SU-DHL-6 (cell line): ENCODE data around the gene IMMT.
"Not testable (repeated sequence)": the region's sequence is repeated elsewhere in the genome, so short reads cannot be mapped to it uniquely, and the experiment has no call there.

Experiments
- H2AFZ ChIP-seq: fragments of 200-600 bp; sonication (generic); 2 replicates; pipeline ENCODE4 v1.6.1; 2014; ENCODE audit warnings: low read depth, mild to moderate bottlenecking, moderate library complexity, mixed read lengths, antibody characterized with exemption, low read length; ENCODE audit not compliant: severe bottlenecking
- H3F3A ChIP-seq: fragments of 200-600 bp; shearing (Covaris generic); 2 replicates; pipeline ENCODE4 v1.6.0; 2016; ENCODE audit warnings: antibody characterized with exemption, mild to moderate bottlenecking; ENCODE audit not compliant: insufficient read depth
- H3K27ac ChIP-seq: fragments of 200-600 bp; sonication (generic); 2 replicates; pipeline ENCODE4 v1.5.1; 2016; ENCODE audit warnings: low read depth, mild to moderate bottlenecking, low read length, moderate library complexity, mixed read lengths
- H3K27me3 ChIP-seq: fragments of 200-600 bp; sonication (generic), shearing (Covaris generic); 2 replicates; pipeline ENCODE4 v1.6.0; 2014; ENCODE audit warnings: mild to moderate bottlenecking, low read length
- H3K36me3 ChIP-seq: fragments of 200-600 bp; sonication (generic); 2 replicates; pipeline ENCODE4 v1.6.1; 2014; ENCODE audit warnings: mild to moderate bottlenecking, low read length, mixed read lengths
- H3K4me2 ChIP-seq: fragments of 300-600, 200-600 bp; shearing (Covaris generic), sonication (generic); 2 replicates; pipeline ENCODE4 v1.6.0; 2014; ENCODE audit warnings: low read length, low read depth, mild to moderate bottlenecking; ENCODE audit not compliant: poor library complexity, severe bottlenecking
- H3K4me3 ChIP-seq: fragments of 200-600 bp; sonication (generic); 2 replicates; pipeline ENCODE4 v1.5.1; 2014; ENCODE audit warnings: antibody characterized with exemption, low read length, mild to moderate bottlenecking, mixed read lengths; ENCODE audit not compliant: insufficient read depth, poor library complexity, severe bottlenecking
- H3K79me2 ChIP-seq: fragments of 200-600 bp; sonication (generic); 2 replicates; pipeline ENCODE4 v1.6.1; 2014; ENCODE audit warnings: mild to moderate bottlenecking, low read length, moderate library complexity; ENCODE audit not compliant: insufficient read depth
- H3K9ac ChIP-seq: fragments of 200-600 bp; sonication (generic); 2 replicates; pipeline ENCODE4 v1.7.0; 2014; ENCODE audit warnings: mild to moderate bottlenecking, low read length
- H3K9me2 ChIP-seq: fragments of 200-600 bp; sonication (generic); replicated peaks from 2 replicates; pipeline ENCODE4 v1.6.1; 2014; ENCODE audit warnings: low read length; ENCODE audit not compliant: insufficient read depth
- H3K9me3 ChIP-seq: fragments of 200-600 bp; sonication (generic); 2 replicates; pipeline ENCODE4 v1.6.1; 2014; ENCODE audit warnings: low read length, mixed read lengths; ENCODE audit not compliant: insufficient read depth
- H4K20me1 ChIP-seq: fragments of 200-600 bp; sonication (generic); 2 replicates; pipeline ENCODE4 v1.6.1; 2014; ENCODE audit warnings: low read depth, mild to moderate bottlenecking, antibody characterized with exemption, low read length, moderate library complexity, mixed read lengths
- EZH2phosphoT487 ChIP-seq: fragments of 200-600 bp; sonication (generic), shearing (Covaris generic); conservative IDR thresholded peaks from 2 replicates; pipeline ENCODE4 v1.6.1; 2018; ENCODE audit warnings: mild to moderate bottlenecking, antibody characterized with exemption, low read length, moderate library complexity, mixed read lengths
- TF ChIP-seq, protein P1 (sequence below): fragments of 200-600 bp; sonication (generic); IDR thresholded peaks from one replicate; pipeline ENCODE4 v1.5.1; 2017; ENCODE audit warnings: antibody characterized with exemption, mild to moderate bottlenecking, low read length, moderate library complexity; ENCODE audit not compliant: insufficient read depth, poor library complexity, severe bottlenecking

IMMT gene

DNA sequence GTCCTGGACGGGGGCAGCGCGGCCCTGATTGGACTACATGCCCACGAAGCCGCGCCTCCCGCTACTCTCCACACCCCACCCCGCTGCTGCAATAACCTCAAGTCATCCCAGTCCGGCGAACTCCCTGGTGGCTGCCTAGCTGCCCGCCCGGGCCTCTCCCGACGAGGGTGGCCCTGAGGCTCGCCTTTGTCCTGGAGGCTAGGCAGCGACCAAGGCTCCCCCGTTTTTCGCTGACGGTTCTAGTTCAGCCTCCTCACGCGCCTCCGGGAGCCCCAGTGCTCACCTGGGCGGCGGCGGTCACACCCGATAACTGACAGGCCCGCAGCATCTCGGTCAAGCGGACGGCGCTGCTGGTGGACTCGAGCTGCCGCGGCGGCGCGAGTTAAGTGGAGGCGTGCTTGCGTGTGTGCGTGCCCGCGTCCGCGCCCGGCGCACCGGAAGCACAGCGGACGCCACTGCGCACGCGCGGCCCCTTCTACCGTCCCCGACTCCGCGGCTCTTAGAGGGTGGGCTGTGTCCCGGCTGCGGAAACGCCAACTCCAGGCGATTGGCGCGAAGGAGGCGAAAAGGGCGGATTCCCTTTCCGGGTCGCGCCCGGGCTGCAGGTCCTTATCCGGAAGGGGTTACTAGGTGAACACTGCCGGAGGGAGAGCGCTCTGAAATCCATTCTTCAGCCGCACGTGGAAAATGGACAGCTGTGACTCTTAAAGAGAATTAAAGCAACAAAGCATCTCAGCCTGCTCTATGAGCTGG lies at the start of gene IMMT:
IMMT (minus strand) TSS at position 408 of the 753 bp plus-strand sequence; CDS start at position 328, 80 bp downstream.
- TF ChIP-seq EZH2phosphoT487, result no peak
- TF ChIP-seq, protein P1, sequence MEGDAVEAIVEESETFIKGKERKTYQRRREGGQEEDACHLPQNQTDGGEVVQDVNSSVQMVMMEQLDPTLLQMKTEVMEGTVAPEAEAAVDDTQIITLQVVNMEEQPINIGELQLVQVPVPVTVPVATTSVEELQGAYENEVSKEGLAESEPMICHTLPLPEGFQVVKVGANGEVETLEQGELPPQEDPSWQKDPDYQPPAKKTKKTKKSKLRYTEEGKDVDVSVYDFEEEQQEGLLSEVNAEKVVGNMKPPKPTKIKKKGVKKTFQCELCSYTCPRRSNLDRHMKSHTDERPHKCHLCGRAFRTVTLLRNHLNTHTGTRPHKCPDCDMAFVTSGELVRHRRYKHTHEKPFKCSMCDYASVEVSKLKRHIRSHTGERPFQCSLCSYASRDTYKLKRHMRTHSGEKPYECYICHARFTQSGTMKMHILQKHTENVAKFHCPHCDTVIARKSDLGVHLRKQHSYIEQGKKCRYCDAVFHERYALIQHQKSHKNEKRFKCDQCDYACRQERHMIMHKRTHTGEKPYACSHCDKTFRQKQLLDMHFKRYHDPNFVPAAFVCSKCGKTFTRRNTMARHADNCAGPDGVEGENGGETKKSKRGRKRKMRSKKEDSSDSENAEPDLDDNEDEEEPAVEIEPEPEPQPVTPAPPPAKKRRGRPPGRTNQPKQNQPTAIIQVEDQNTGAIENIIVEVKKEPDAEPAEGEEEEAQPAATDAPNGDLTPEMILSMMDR, result no peak
- H3K4me2 ChIP-seq, result peak within 1 kb of the TSS; percentile 79
- H4K20me1 ChIP-seq, result no peaks in the 10 kb centered on the region; the same call in 1 of the 2 replicates
- H3K9ac ChIP-seq, result peak within 1 kb of the TSS; percentile 96
- no peaks in the 10 kb centered on the region for H3K27me3 ChIP-seq
- H2AFZ ChIP-seq, result peak within 1 kb of the TSS; percentile 59
- no peaks in the 10 kb centered on the region for H3K9me2 ChIP-seq
- peaks cover 24% of the 10 kb centered on the region for H3F3A ChIP-seq
- 0 out of 2 replicates have a peak, but pooled peaks cover 4% of the 10 kb centered on the region for H3K36me3 ChIP-seq
- peaks cover 61% of the 10 kb centered on the region for H3K79me2 ChIP-seq
- peak within 1 kb of the TSS; percentile 94 for H3K27ac ChIP-seq
- no peaks in the 10 kb centered on the region for H3K9me3 ChIP-seq
- H3K4me3 ChIP-seq, result peak within 1 kb of the TSS; percentile 97

DNA sequence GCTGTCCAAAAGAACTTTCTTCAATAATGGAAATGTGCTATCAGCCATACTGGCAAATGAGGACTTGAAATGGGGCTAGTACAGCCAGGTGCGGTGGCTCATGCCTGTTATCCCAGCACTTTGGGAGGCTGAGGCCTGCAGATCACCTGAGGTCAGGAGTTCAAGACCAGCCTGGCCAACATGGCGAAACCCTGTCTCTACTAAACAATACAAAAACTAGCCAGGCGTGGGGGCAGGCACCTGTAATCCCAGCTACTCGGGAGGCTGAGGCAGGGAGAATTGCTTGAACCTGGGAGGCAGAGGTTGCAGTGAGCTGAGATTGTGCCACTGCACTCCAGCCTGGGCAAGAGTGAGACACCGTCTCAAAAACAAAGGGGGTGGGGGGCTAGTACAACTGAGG lies 49.5 kb upstream of the IMMT start:
- H3K9me2 ChIP-seq, H2AFZ ChIP-seq, H4K20me1 ChIP-seq, H3K27ac ChIP-seq, H3K36me3 ChIP-seq, H3K27me3 ChIP-seq, H3K4me3 ChIP-seq, H3K9ac ChIP-seq, H3K79me2 ChIP-seq, H3K9me3 ChIP-seq, H3K4me2 ChIP-seq, H3F3A ChIP-seq: not testable (repeated sequence)

DNA sequence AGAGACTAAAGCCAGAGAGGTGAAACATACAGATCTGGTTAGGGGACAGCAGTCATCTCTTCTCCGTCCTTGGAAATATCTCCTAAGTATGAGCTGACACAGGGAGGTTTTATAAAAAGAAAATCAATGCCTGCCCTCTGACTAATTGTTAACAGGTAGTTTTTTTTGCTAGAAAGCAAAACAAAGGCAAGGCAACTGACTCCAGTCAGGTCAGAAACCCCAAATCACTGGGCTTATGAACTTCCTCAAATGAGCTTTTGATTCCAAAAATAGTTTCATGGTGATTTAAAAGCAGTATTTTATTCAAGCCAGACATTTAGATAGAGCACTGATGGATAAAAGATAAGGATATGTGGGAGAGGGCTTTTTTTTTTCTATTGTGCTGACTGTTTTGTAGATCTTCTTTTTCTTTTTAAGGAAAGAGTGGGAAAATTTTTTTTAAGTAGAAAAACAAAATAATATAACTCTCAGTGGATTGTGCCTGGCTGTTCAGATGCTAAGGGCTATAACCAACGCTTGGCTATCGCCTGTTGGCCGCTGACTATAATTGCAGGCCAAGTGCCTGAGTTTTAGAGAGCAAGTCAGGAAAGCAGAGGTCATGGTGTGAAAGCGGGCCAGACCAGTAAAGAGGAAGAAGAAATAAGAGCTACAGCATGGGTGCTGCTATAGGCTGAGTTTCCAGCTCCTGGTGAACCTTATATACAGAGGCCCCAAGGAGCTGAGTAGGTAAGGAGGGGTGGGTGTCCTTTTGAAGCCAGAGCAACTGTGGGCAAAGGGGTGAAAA lies 48.9 kb upstream of the IMMT start:
- Histone ChIP-seq H2AFZ (no peak overlapping the region), H3K4me3 (no peak overlapping the region), H3K9me2 (no peaks in the 10 kb centered on the region), H4K20me1 (no peaks in the 10 kb centered on the region), H3K9me3 (no peaks in the 10 kb centered on the region), H3K36me3 (no peaks in the 10 kb centered on the region), H3K9ac (no peak overlapping the region), H3K27ac (no peak overlapping the region), H3K4me2 (no peak overlapping the region), H3K79me2 (no peaks in the 10 kb centered on the region), H3F3A (peaks cover 6% of the 10 kb centered on the region; the same call in 1 of the 2 replicates), H3K27me3 (no peaks in the 10 kb centered on the region)
- TF ChIP-seq, protein P1, result peak; percentile 28
- no peak for TF ChIP-seq EZH2phosphoT487

DNA sequence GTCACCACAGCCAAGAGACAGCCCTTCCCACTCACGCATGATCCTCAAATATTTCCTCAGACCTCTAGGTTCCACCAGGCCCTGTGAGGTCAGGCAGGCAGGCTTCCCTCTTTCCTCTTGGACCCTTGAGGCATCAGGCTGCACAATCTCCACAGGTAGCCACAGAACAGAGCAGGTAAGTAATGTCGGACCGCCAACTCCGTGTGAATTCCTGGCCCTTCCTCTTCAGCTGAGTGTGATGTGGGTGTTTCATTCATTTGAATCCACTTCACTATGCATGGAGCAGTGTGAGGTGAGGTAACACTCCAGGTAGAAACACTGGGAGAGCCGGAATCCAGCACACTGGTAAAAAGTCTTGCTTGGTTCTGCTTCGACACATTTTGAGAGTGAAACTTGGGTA lies 48.0 kb upstream of the IMMT start:
- Histone ChIP-seq H4K20me1 (no peaks in the 10 kb centered on the region), H2AFZ (no peak overlapping the region), H3K36me3 (no peaks in the 10 kb centered on the region), H3K79me2 (no peaks in the 10 kb centered on the region), H3K27me3 (no peaks in the 10 kb centered on the region), H3K9ac (no peak overlapping the region), H3K9me2 (no peaks in the 10 kb centered on the region), H3K9me3 (no peaks in the 10 kb centered on the region), H3K27ac (no peak overlapping the region), H3K4me3 (no peak overlapping the region), H3K4me2 (no peak overlapping the region), H3F3A (peaks cover 12% of the 10 kb centered on the region)
- TF ChIP-seq, protein P1, result no peak
- TF ChIP-seq EZH2phosphoT487, result no peak
